Esophagus squamous epithelium (tissue), 5 donors: ENCODE results near the gene TMEM184B. TPM values are rescaled to one million over a fixed set of nuclear protein-coding genes. Genes with fewer than 3 reads are reported as not detected.

Experiments used
- DNase-seq: peaks from one replicate; lab custom pipeline; 2025; lab: John Stamatoyannopoulos, UW
- H3K27ac ChIP-seq, 4 donors: fragments of 200-600 bp; sonication (generic); one replicate each; pipeline ENCODE4 v1.5.1; 2016 to 2019; ENCODE audit warnings: mild to moderate bottlenecking in 1 of 4
- H3K27me3 ChIP-seq, 4 donors: fragments of 200-600 bp; sonication (generic); 1 replicate in 3 of 4; 2 replicates in 1 of 4; pipeline versions ENCODE4 v1.5.1 to v1.6.0; 2017 to 2021; ENCODE audit warnings: antibody characterized with exemption in 1 of 4
- H3K36me3 ChIP-seq, 3 donors: fragments of 200-600 bp; sonication (generic); one replicate each; pipeline ENCODE4 v1.5.1; 2016 to 2019
- H3K4me1 ChIP-seq, 3 donors: fragments of 200-600 bp; sonication (generic); one replicate each; pipeline ENCODE4 v1.5.1; 2017 to 2019
- H3K4me3 ChIP-seq, 4 donors: fragments of 200-600 bp; sonication (generic); 1 replicate in 3 of 4; 2 replicates in 1 of 4; pipeline ENCODE4 v1.5.1; 2016 to 2019; ENCODE audit warnings: mild to moderate bottlenecking in 2 of 4, moderate library complexity in 1 of 4
- H3K9me3 ChIP-seq, 3 donors: fragments of 200-600 bp; sonication (generic); one replicate each; pipeline ENCODE4 v1.5.1; 2016 to 2019
- POLR2A ChIP-seq, 4 donors: fragments of 450-650 bp; IDR thresholded peaks; one replicate each; pipeline ENCODE4 v1.6.1; 2017; ENCODE audit warnings: antibody characterized with exemption in 4 of 4, mild to moderate bottlenecking in 4 of 4, moderate library complexity in 3 of 4
- WGBS, 2 donors: methylation state at CpG; one replicate each; pipeline ENCODE4 v1.1.5; 2018; 5-methylcytosine and 5-hydroxymethylcytosine counted together
- intact Hi-C: fragments of 100-400 bp; cut with DNase I; formaldehyde crosslinking; loops from one replicate; pipeline ENCODE4 v1.15.0; 2022
- total RNA-seq, 4 donors: library from RNA; depleted of rRNA; stranded (reverse); fragments of >200 nt; gene quantifications; one replicate each; pipeline ENCODE4 v1.1.0, GENCODE V29; 2016
- TF ChIP-seq, protein P1 (sequence below), 6 experiments: fragments of 450-650 bp in 4 of 6; fragments of 200-600 bp in 2 of 6; sonication (generic) in 2 of 6; IDR thresholded peaks; one replicate each; pipeline ENCODE4 v1.5.1; 2016 to 2019; ENCODE audit warnings: antibody characterized with exemption in 6 of 6, mild to moderate bottlenecking in 4 of 6, moderate library complexity in 4 of 6
- donor health status: DM: yes; HTN: yes; CAD: no.

TMEM184B gene
- total RNA-seq, 4 donors from 2014 or later = 22.5 to 55.1 (median 28.3) TPM

DNA sequence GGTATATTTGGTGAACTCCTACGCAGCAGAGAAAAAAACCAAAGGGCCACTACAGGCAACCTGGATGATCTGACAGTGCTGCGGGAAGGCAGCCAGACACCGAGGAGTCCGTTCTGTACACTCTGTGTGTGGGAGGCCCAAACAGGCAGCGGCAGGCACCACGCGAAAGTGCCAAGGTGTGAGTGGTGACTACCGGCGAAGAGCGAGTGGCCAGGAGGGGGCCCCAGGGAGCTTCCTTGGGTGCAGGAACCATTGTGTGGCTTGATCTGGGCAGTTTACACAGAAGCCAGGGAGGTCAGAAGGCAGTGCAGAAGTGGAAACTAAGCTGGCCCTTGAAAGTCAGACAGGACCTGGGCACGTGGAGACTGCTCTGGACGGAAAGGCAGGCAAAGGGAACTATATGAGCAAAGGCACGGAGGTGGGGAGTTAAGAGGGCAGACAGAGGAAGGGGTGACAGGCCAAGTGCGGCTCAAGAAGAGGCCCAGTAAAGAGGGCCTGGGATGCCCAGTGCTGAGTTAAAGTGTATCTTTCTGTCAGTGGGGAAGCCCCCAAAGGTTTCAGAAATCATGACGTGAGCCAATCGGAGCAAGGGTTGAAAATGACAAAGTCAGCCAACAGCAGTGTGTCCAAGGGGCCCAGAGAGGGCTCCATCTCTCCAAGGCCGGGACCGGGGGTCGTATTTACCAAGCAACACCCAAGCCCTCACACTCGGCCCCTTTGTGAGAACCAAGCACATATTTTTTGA, 10.6 kb downstream of the TMEM184B start:
- no peak overlapping the region for H3K4me3 ChIP-seq
- intact Hi-C loops = no loop called here
- peaks cover 12 to 82% (median 52%) of the 10 kb centered on the region in 3 donors for H3K4me1 ChIP-seq
- no peak for DNase-seq
- H3K27ac ChIP-seq = peak overlapping the region in 3 of 4 donors; percentile 79 to 89 (median 82)
- TF ChIP-seq, protein P1, sequence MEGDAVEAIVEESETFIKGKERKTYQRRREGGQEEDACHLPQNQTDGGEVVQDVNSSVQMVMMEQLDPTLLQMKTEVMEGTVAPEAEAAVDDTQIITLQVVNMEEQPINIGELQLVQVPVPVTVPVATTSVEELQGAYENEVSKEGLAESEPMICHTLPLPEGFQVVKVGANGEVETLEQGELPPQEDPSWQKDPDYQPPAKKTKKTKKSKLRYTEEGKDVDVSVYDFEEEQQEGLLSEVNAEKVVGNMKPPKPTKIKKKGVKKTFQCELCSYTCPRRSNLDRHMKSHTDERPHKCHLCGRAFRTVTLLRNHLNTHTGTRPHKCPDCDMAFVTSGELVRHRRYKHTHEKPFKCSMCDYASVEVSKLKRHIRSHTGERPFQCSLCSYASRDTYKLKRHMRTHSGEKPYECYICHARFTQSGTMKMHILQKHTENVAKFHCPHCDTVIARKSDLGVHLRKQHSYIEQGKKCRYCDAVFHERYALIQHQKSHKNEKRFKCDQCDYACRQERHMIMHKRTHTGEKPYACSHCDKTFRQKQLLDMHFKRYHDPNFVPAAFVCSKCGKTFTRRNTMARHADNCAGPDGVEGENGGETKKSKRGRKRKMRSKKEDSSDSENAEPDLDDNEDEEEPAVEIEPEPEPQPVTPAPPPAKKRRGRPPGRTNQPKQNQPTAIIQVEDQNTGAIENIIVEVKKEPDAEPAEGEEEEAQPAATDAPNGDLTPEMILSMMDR (IDR thresholded peaks at IDR 0.05) = peak; percentile 45 to 77 (median 52)
- no peak for TF ChIP-seq POLR2A (IDR thresholded peaks at IDR 0.05)
- 46 to 62% methylated on average over 19 to 20 of the region's 20 CpGs for WGBS, 2 donors
- peaks cover 0 to 20% (median 0%) of the 10 kb centered on the region in 3 donors for H3K36me3 ChIP-seq
- H3K27me3 ChIP-seq = no peaks in the 10 kb centered on the region
- H3K9me3 ChIP-seq = no peaks in the 10 kb centered on the region

DNA sequence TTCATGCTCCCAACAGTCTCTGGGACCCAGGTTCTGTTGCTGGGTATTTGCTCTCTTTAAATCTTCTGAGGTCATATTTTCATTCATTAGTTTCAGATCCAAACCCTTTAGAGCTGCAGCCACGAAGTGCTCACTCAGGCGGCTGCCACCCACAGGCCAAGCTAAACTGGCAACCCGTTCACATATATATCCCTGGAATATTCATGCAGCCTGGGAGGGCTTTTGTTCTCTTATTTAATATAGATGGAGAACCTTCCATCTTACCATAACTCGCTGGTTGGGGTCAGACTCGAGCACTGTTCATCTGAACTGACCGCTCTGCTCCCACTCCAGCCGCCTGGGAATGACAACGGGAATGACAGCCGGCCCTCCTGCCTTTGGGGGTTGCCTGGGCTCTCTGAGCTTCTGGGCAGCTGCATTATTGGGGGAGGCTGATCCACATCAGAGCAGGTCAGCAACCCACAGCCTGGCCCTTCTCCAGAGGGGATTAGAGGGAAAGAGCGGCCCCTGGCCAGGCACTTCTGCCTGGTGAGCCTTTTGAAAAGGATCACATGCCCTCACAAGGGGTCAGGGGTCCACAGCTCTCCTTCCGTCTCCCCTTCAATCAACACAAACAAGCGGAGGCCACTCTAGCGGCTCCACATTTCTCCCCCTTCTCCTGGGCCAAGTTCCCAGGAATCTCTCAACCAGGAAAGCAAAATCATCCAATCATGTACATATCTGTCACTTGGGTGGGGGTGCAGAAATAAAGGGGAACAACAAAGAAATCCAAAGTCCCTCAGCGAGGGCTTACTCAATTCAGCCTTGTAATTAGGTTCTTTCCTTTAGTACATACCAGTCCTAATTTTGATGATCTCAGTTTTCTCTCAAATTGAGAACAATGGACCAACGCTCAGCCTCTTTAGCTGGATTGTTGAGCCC, 11.8 kb downstream of the TMEM184B start:
- Histone ChIP-seq H3K4me1 (peaks cover 9 to 81% (median 51%) of the 10 kb centered on the region in 3 donors), H3K4me3 (peak overlapping the region in 2 of 4 donors; percentile 8 to 19), H3K27me3 (no peaks in the 10 kb centered on the region), H3K27ac (peak overlapping the region; percentile 51 to 89 (median 80)), H3K36me3 (peaks cover 0 to 20% (median 0%) of the 10 kb centered on the region in 3 donors), H3K9me3 (no peaks in the 10 kb centered on the region)
- intact Hi-C loops = no loop called here
- WGBS, 2 donors = 50 to 60% methylated on average over 8 to 10 of the region's 15 CpGs
- TF ChIP-seq POLR2A (IDR thresholded peaks at IDR 0.05) = no peak
- TF ChIP-seq, protein P1 (IDR thresholded peaks at IDR 0.05) = no peak
- no peak for DNase-seq

- DNase-seq = no peak
- Histone ChIP-seq H3K27me3 (no peaks in the 10 kb centered on the region), H3K9me3 (no peaks in the 10 kb centered on the region), H3K4me1 (peaks cover 6 to 72% (median 47%) of the 10 kb centered on the region in 3 donors), H3K4me3 (no peak overlapping the region), H3K27ac (peak overlapping the region in 3 of 4 donors; percentile 74 to 82 (median 79)), H3K36me3 (peaks cover 0 to 17% (median 0%) of the 10 kb centered on the region in 3 donors)
- intact Hi-C loops = no loop called here
- TF ChIP-seq, protein P1 (IDR thresholded peaks at IDR 0.05) = no peak
- TF ChIP-seq POLR2A (IDR thresholded peaks at IDR 0.05) = no peak
- WGBS, 2 donors = 78 to 86% methylated on average over 8 of the region's 8 CpGs
These were observed 13.4 kb downstream of the TMEM184B start for GRCh38 chr22:38259370-38259769.

DNA sequence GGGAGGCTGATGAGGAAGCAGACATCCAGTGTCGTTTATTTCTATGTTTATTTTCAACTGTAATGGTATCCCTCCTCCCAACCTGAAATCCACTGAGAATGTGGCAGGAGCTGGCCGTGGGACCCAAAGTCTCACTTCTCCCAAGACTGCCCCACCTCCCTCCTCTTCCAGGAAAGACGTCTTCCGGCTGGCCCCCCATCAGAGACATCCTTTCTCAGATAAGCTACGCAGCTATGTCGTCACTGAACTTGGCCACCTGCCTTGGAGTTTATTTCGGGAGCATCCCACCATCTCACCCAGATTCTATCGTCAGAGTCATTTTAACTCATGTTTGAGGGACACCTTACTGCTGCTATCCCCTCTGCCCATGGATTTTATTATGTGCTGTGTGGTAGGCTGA, 13.9 kb downstream of the TMEM184B start:
- Histone ChIP-seq H3K9me3 (no peaks in the 10 kb centered on the region), H3K27me3 (no peaks in the 10 kb centered on the region), H3K4me3 (no peak overlapping the region), H3K4me1 (peaks cover 6 to 70% (median 47%) of the 10 kb centered on the region in 3 donors), H3K36me3 (peaks cover 0 to 12% (median 0%) of the 10 kb centered on the region in 3 donors), H3K27ac (peak overlapping the region in 3 of 4 donors; percentile 74 to 82 (median 79))
- no peak for TF ChIP-seq POLR2A (IDR thresholded peaks at IDR 0.05)
- TF ChIP-seq, protein P1 (IDR thresholded peaks at IDR 0.05) = no peak
- DNase-seq = no peak
- intact Hi-C loops = no loop called here
- WGBS, 2 donors = 68 to 76% methylated on average over 8 of the region's 8 CpGs
